Neuronal stem cell (in vitro differentiated cells): Measurements from ENCODE around the gene CCDC85C. TPM values are rescaled to one million over a fixed set of nuclear protein-coding genes. Genes with fewer than 3 reads are reported as not detected.

Experiments
- DNase-seq: peaks from one replicate; pipeline ENCODE4 v3.0.0-alpha.2; 2013; ENCODE audit warnings: low spot score
- H2AFZ ChIP-seq: one replicate; pipeline ENCODE4 v1.6.1; 2013; ENCODE audit warnings: mild to moderate bottlenecking, low read length, inconsistent platforms
- H2AK5ac ChIP-seq: 2 replicates; pipeline ENCODE4 v1.6.1; 2013; ENCODE audit warnings: low read depth, mild to moderate bottlenecking, inconsistent platforms, low read length, moderate library complexity, mixed read lengths
- H2BK120ac ChIP-seq: 2 replicates; pipeline ENCODE4 v1.6.1; 2013; ENCODE audit warnings: low read depth, mild to moderate bottlenecking, inconsistent platforms, low read length, moderate library complexity, mixed read lengths
- H2BK12ac ChIP-seq: one replicate; pipeline ENCODE4 v1.6.1; 2013; ENCODE audit warnings: low read length, inconsistent platforms
- H2BK15ac ChIP-seq: 2 replicates; pipeline ENCODE4 v1.6.1; 2013; ENCODE audit warnings: mild to moderate bottlenecking, low read length, inconsistent platforms, mixed read lengths
- H2BK5ac ChIP-seq: one replicate; pipeline ENCODE4 v1.6.1; 2013; ENCODE audit warnings: inconsistent platforms, mild to moderate bottlenecking, low read length, moderate library complexity
- H3K14ac ChIP-seq: one replicate; pipeline ENCODE4 v1.6.1; 2013; ENCODE audit warnings: low read length, inconsistent platforms
- H3K18ac ChIP-seq: 2 replicates; pipeline ENCODE4 v1.6.1; 2013; ENCODE audit warnings: low read length, inconsistent platforms
- H3K23ac ChIP-seq: 2 replicates; pipeline ENCODE4 v1.6.1; 2013; ENCODE audit warnings: low read depth, mild to moderate bottlenecking, mixed read lengths, low read length, inconsistent platforms; ENCODE audit not compliant: poor library complexity
- H3K27ac ChIP-seq: replicated peaks from 3 replicates; pipeline ENCODE4 v1.5.1; 2013; ENCODE audit warnings: low read length, inconsistent platforms
- H3K27me3 ChIP-seq, 3 experiments: 2 replicates each; pipeline ENCODE4 v1.6.1; 2013; ENCODE audit warnings: low read length in 3 of 3, mild to moderate bottlenecking in 2 of 3, inconsistent platforms in 1 of 3, low read depth in 1 of 3, mixed read lengths in 1 of 3, moderate library complexity in 1 of 3; ENCODE audit not compliant: control insufficient read depth in 3 of 3, insufficient read depth in 3 of 3
- H3K36me3 ChIP-seq, 2 donors: replicated peaks in 1 of 2; 2 replicates each; pipeline ENCODE4 v1.6.1; 2013; ENCODE audit warnings: low read length in 2 of 2; ENCODE audit not compliant: control insufficient read depth in 2 of 2, insufficient read depth in 2 of 2
- H3K4ac ChIP-seq: 2 replicates; pipeline ENCODE4 v1.6.1; 2013; ENCODE audit warnings: inconsistent platforms, mild to moderate bottlenecking, low read length, moderate library complexity
- H3K4me1 ChIP-seq, 2 donors: 1 replicate in 1 of 2; 2 replicates in 1 of 2; pipeline ENCODE4 v1.6.1; 2013; ENCODE audit warnings: low read length in 2 of 2, low read depth in 1 of 2; ENCODE audit not compliant: control insufficient read depth in 2 of 2, insufficient read depth in 1 of 2
- H3K4me2 ChIP-seq: one replicate; pipeline ENCODE4 v1.6.1; 2013; ENCODE audit warnings: mild to moderate bottlenecking, low read length, inconsistent platforms; ENCODE audit not compliant: insufficient read depth, poor library complexity, severe bottlenecking
- H3K4me3 ChIP-seq, 2 donors: 2 replicates each; pipeline ENCODE4 v1.5.1; 2013; ENCODE audit warnings: low read length in 2 of 2, mild to moderate bottlenecking in 2 of 2, inconsistent platforms in 1 of 2, moderate library complexity in 1 of 2
- H3K79me1 ChIP-seq: one replicate; pipeline ENCODE4 v1.6.1; 2013; ENCODE audit warnings: low read depth, mild to moderate bottlenecking, inconsistent platforms, low read length, moderate library complexity
- H3K9ac ChIP-seq: one replicate; pipeline ENCODE4 v1.6.1; 2013; ENCODE audit warnings: mild to moderate bottlenecking, low read depth, low read length, inconsistent platforms; ENCODE audit not compliant: poor library complexity
- H3K9me3 ChIP-seq, 2 donors: replicated peaks in 1 of 2; 2 replicates each; pipeline versions ENCODE3 to v1.6.1; 2013; ENCODE audit warnings: low read length in 2 of 2, mild to moderate bottlenecking in 2 of 2, inconsistent platforms in 1 of 2, low read depth in 1 of 2, mixed read lengths in 1 of 2, moderate library complexity in 1 of 2; ENCODE audit not compliant: control insufficient read depth in 2 of 2, insufficient read depth in 1 of 2
- H4K8ac ChIP-seq: one replicate; pipeline ENCODE4 v1.6.1; 2013; ENCODE audit warnings: low read depth, mild to moderate bottlenecking, inconsistent platforms, low read length, moderate library complexity
- H4K91ac ChIP-seq: one replicate; pipeline ENCODE4 v1.6.1; 2013; ENCODE audit warnings: low read length, low read depth, mild to moderate bottlenecking, inconsistent platforms; ENCODE audit not compliant: poor library complexity
- WGBS, 2 donors: extraction: QIAGEN DNeasy Blood & Tissue Kit; methylation state at CpG; one replicate each; pipeline ENCODE4 v1.1.7; 2013; ENCODE audit warnings: missing lambda C conversion rate in 2 of 2, mixed read lengths in 1 of 2; ENCODE audit not compliant: insufficient read length in 2 of 2, insufficient replicate concordance in 1 of 2; ENCODE audit errors: extremely low coverage in 2 of 2; 5-methylcytosine and 5-hydroxymethylcytosine counted together
- small RNA-seq: library from polyadenylated mRNA; stranded (forward); fragments of <200 nt; extraction: miRNeasy Mini kit (QIAGEN cat#:217004); gene quantifications from one replicate; pipeline ENCODE3, GENCODE V24; 2013; ENCODE audit not compliant: insufficient read depth

The CCDC85C gene

DNA sequence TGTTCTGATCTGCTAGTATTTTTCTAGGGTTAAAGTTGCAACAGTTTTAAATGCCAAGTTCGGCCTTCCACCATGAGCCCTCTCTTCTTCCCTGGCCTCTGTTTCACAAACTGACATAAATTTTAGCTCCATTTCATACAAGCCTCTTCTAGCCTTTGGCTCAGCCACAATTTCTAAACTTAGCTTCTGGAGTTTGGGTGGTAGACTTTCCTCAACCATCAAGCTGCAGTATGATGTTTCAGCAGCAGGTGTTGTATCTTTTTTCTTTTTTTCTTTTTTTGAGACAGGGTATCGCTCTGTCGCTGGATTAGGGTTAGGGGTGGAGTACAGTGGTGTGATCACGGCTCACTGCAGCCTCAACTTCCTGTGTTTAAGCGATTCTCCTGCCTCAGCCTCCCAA lies 152.8 kb downstream of the CCDC85C start:
- Histone ChIP-seq H3K14ac (no peak overlapping the region), H3K4me3 (no peak overlapping the region), H3K27me3 (no peaks in the 10 kb centered on the region), H4K91ac (no peak overlapping the region), H2BK5ac (no peak overlapping the region), H3K18ac (no peak overlapping the region), H3K9me3 (no peaks in the 10 kb centered on the region), H4K8ac (no peak overlapping the region), H3K27ac (no peak overlapping the region), H2AFZ (no peak overlapping the region), H3K4ac (no peak overlapping the region), H3K36me3 (peaks cover 18 to 91% of the 10 kb centered on the region in 2 donors), H2AK5ac (no peak overlapping the region), H3K4me1 (no peaks in the 10 kb centered on the region), H3K23ac (no peak overlapping the region), H2BK15ac (no peak overlapping the region), H3K4me2 (no peak overlapping the region), H2BK12ac (no peak overlapping the region), H3K79me1 (no peaks in the 10 kb centered on the region), H2BK120ac (no peak overlapping the region), H3K9ac (no peak overlapping the region)
- no peak for DNase-seq
- WGBS, 2 donors = no CpG with 5 or more reads among the region's 5 CpGs

DNA sequence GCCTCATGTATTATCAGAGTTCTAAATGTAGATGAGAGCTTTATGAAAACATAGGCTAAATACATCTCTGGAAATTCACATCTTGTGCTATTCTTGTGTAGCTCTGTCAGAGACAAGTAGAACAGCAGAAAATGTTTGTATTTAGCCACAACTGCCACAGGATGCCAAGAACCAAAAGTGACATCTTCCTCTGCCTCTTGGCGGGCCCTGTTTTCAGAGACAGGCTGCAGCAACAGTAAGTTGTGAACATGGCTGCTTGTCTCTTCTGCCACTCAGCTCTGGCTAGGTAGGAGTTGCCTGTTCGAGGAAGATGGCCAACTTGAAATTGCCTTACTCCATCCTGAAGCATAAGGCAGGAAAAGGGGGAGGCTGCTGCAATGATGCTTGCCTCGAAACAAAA lies 153.7 kb downstream of the CCDC85C start:
- no peak for DNase-seq

More for the DNA sequence above, 153.7 kb downstream of the CCDC85C start:
- Histone ChIP-seq H3K14ac (no peak overlapping the region), H3K4me2 (no peak overlapping the region), H2BK12ac (no peak overlapping the region), H3K9ac (no peak overlapping the region), H4K8ac (no peak overlapping the region), H3K27ac (no peak overlapping the region), H3K79me1 (no peaks in the 10 kb centered on the region), H3K23ac (no peak overlapping the region), H3K4me3 (no peak overlapping the region), H4K91ac (no peak overlapping the region), H3K9me3 (no peaks in the 10 kb centered on the region), H2AK5ac (no peak overlapping the region), H3K36me3 (peaks cover 18 to 90% of the 10 kb centered on the region in 2 donors), H3K27me3 (no peaks in the 10 kb centered on the region), H3K18ac (no peak overlapping the region), H3K4me1 (no peaks in the 10 kb centered on the region), H2BK120ac (no peak overlapping the region), H2AFZ (no peak overlapping the region), H2BK15ac (no peak overlapping the region), H3K4ac (no peak overlapping the region), H2BK5ac (no peak overlapping the region)
- whole genome bisulfite sequencing, 2 donors = no CpG with 5 or more reads among the region's 3 CpGs

Small RNA genes within 50 kb of the gene (small RNA-seq; reads per million reads assigned to genes)
- gene RF00019 = not detected
